ENCODE measurements around the gene LRRC42.
"Not testable (repeated sequence)": the region's sequence is repeated elsewhere in the genome, so short reads cannot be mapped to it uniquely, and the experiment has no call there.

LRRC42 gene

DNA sequence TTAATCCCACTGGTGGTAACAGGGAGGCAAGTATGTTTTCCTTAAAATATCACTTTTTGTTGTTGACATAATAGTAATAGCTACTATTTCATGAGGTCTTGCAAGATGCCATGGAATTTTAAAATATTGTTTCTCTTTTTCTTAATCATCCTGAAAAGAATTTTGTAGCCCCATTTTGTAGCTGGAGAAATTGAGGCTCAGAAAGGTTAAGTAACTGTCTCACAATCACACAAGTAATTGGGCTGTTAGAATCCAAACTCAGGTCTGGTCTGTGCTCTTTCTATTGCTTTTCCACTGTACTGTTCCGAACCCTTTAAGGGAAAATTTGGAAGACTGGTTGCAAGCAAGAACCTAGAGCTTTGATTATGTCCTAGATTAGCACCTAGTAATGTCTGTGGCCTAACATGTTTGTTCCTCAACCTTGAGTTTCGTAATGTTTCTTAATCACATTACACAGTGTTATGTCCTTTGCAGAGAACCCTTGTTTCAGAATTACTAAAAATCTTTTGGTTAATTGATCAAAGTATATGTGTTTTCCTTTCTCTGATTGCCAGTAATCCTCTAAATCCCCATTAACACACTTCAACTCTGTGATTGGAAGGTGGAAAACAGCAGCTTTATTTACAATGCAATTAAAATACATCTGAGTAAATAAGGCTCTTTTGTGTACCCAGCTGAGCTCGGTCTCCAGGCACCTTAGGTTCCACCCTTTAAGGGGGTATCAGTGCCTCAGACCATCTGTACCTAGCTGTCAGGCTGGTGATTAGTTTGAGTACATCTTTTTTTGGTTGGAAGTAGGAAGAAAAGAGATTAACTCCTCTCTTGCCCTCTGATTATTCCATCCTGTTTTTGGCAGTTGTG is 10.4 kb downstream of the LRRC42 start:
- Histone ChIP-seq H3K9me3 (ENCODE audit: insufficient read depth, low read depth, low read length) (no peaks in the 10 kb centered on the region), H3K4me3 (ENCODE audit: low read length) (no peak overlapping the region), H3K9ac (ENCODE audit: low read depth, low read length) (peak overlapping the region; percentile 22; the same call in 1 of the 2 replicates), H3K27ac (ENCODE audit: low read depth, low read length) (peak overlapping the region; percentile 29; the same call in 1 of the 2 replicates), H3K36me3 (ENCODE audit: insufficient read depth, low read length) (peaks cover 82% of the 10 kb centered on the region), H3K27me3 (ENCODE audit: insufficient read depth, low read length) (no peaks in the 10 kb centered on the region), H3K4me1 (ENCODE audit: insufficient read depth, low read length) (peaks cover 20% of the 10 kb centered on the region)
- 80% methylated on average over 3 of the region's 3 CpGs for WGBS

DNA sequence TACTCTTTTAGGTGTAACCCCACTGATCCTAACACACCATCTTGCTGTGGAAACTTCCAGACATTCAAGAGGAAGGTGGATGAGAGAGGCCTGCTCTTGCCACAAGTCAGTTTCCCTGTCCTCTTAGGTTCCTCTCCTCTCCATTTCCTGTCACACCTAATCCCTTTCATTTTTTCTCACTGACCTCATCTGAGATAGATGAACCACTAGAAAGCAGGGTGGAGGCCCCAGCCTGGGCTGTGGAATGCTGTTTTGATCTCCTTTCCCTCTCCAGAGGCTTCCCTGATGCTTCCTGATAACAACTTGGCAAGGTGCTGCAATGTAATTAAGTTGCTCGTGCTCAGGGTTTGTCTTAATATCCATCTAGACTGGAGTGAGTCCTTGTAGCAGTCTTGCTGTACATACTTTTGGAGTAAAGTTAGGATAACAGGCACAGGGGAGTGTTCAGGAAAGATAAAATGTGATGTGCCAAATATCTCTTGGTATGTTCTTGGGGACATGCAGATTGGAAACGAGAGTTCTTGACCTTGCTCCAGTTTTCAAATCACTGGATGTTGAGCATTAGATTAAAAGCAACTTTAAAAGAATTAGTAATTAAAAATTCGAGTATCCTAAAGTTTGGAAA is 11.2 kb downstream of the LRRC42 start:
- Histone ChIP-seq H3K27ac (ENCODE audit: low read depth, low read length) (peak overlapping the region; percentile 29; the same call in 1 of the 2 replicates), H3K9me3 (ENCODE audit: insufficient read depth, low read depth, low read length) (no peaks in the 10 kb centered on the region), H3K36me3 (ENCODE audit: insufficient read depth, low read length) (peaks cover 83% of the 10 kb centered on the region), H3K4me3 (ENCODE audit: low read length) (no peak overlapping the region), H3K27me3 (ENCODE audit: insufficient read depth, low read length) (no peaks in the 10 kb centered on the region), H3K9ac (ENCODE audit: low read depth, low read length) (peak overlapping the region; percentile 22; the same call in 1 of the 2 replicates), H3K4me1 (ENCODE audit: insufficient read depth, low read length) (peaks cover 20% of the 10 kb centered on the region)
- 80% methylated on average over 3 of the region's 3 CpGs for WGBS

DNA sequence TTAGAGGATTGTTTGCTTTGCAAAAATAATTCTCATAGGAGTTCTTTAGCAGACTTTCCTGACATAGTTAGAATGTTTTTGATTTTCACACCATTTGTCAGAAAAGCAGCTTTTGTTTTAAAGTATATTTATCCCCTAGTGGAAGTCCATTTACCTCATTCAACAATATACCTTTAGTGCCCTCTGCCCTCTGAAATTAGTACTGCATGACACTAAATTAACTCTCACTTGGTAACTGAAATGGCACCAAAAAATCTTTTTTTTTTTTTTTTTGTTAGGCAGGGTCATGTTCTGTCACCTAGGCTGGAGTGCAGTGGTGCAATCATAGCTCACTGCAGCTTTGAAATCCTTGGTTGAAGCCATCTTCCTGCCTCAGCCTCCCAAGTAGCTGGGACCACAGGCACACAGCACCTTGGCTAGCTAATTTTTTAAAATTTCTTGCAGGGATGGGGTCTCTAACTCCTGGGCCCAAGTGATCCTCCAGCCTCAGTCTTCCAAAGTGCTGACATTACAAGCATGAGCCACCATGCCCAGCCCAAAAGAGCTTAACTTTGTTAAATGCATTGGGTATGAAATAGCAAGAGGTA is 13.6 kb downstream of the LRRC42 start:
- Histone ChIP-seq H3K27me3 (ENCODE audit: insufficient read depth, low read length) (no peaks in the 10 kb centered on the region), H3K4me3 (ENCODE audit: low read length) (no peak overlapping the region), H3K9me3 (ENCODE audit: insufficient read depth, low read depth, low read length) (no peaks in the 10 kb centered on the region), H3K9ac (ENCODE audit: low read depth, low read length) (no peak overlapping the region), H3K4me1 (ENCODE audit: insufficient read depth, low read length) (peaks cover 22% of the 10 kb centered on the region), H3K27ac (ENCODE audit: low read depth, low read length) (no peak overlapping the region), H3K36me3 (ENCODE audit: insufficient read depth, low read length) (peaks cover 84% of the 10 kb centered on the region)

DNA sequence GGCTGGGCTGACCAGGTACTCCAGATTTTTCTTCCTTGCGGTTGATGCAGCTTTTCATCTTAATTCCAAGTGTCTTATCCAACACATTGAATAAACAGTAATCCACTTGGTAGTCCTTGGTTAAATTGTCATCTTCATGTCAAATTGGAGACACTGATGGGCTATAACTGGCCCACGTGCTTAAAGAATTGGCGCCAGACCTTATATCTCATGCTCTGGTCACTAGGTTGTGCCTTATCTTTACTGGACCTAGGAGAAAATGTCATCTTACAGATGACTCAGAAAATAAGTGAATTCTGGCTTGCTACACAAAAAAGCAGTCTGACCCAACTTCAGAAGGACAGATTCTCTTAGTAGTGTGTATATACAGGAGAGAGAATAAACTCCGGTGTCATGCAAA is 16.2 kb downstream of the LRRC42 start:
- Histone ChIP-seq H3K9me3 (ENCODE audit: insufficient read depth, low read depth, low read length) (no peaks in the 10 kb centered on the region), H3K36me3 (ENCODE audit: insufficient read depth, low read length) (peaks cover 87% of the 10 kb centered on the region), H3K4me1 (ENCODE audit: insufficient read depth, low read length) (peaks cover 12% of the 10 kb centered on the region; the same call in 1 of the 2 replicates), H3K4me3 (ENCODE audit: low read length) (no peak overlapping the region), H3K27ac (ENCODE audit: low read depth, low read length) (no peak overlapping the region), H3K9ac (ENCODE audit: low read depth, low read length) (no peak overlapping the region), H3K27me3 (ENCODE audit: insufficient read depth, low read length) (no peaks in the 10 kb centered on the region)
- 97% methylated on average over 3 of the region's 4 CpGs for WGBS

DNA sequence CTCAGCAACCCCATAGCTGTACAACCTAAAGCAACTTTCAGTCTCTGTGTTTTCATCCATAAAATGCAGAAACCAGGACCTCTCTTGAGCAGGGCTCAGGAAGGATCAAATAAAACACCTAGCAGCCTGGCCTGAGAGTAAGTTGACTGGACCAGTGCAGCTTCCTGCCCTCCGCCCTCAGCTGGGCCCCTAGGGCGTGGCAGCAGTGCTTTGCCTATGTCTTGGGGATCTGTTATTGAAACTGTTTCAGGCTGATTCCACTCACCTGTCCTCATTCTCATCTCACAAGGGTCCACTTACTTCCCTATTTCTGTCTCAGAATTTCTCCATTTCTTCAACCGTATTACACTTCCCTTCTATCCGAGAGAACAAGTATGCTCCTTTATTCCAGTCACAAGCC is 17.3 kb downstream of the LRRC42 start:
- Histone ChIP-seq H3K36me3 (ENCODE audit: insufficient read depth, low read length) (peaks cover 88% of the 10 kb centered on the region), H3K4me3 (ENCODE audit: low read length) (no peak overlapping the region), H3K4me1 (ENCODE audit: insufficient read depth, low read length) (peaks cover 3% of the 10 kb centered on the region; the same call in 1 of the 2 replicates), H3K27me3 (ENCODE audit: insufficient read depth, low read length) (no peaks in the 10 kb centered on the region), H3K27ac (ENCODE audit: low read depth, low read length) (no peak overlapping the region), H3K9ac (ENCODE audit: low read depth, low read length) (no peak overlapping the region), H3K9me3 (ENCODE audit: insufficient read depth, low read depth, low read length) (no peaks in the 10 kb centered on the region)
- WGBS = 94% methylated on average over 4 of the region's 4 CpGs

DNA sequence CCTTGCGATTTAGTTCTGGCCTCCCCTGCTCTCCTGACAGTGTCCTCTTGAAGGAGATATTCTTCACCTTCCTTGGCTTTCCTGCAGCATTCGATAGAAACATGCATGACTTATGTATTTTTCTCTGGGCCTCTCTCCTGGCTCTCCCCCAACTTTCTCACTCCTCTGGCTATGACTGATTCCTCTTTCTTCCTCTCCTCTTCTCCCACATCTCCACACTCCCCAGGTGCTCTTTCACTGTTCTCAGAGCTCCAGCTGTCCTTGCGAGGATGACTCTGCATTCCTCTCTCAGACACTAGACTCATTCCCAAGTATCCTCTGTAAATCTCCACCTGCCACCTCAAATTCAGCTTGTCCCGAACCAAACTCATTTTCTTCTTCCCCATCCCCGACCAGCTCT is 18.0 kb downstream of the LRRC42 start:
- peaks cover 88% of the 10 kb centered on the region for H3K36me3 ChIP-seq (ENCODE audit: insufficient read depth, low read length)
- no peak overlapping the region for H3K4me3 ChIP-seq (ENCODE audit: low read length)
- no peak overlapping the region for H3K27ac ChIP-seq (ENCODE audit: low read depth, low read length)
- 83% methylated on average over 5 of the region's 5 CpGs for WGBS
- H3K9ac ChIP-seq (ENCODE audit: low read depth, low read length) = no peak overlapping the region
- H3K4me1 ChIP-seq (ENCODE audit: insufficient read depth, low read length) = peaks cover 3% of the 10 kb centered on the region; the same call in 1 of the 2 replicates
- H3K27me3 ChIP-seq (ENCODE audit: insufficient read depth, low read length) = no peaks in the 10 kb centered on the region
- H3K9me3 ChIP-seq (ENCODE audit: insufficient read depth, low read depth, low read length) = no peaks in the 10 kb centered on the region

DNA sequence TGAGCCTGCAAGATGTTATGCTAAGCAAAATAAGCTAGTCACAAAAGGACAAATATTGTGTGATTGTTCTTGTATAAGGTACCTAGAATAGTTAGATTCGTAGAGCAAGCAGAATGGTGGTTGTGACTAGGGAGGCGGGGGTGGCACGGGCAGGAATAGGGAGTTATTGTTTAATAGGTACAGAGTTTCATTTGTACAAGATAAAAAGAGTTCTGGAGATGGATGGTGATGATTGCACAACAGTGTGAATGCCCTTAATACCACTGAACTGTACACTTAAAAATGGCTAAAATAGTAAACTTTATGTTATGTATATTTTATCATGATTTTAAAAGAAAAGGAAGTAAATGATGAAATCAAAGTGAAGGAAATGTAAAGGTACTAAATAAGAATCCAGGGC is 20.6 kb downstream of the LRRC42 start:
- H3K4me1 ChIP-seq (ENCODE audit: insufficient read depth, low read length) = peaks cover 3% of the 10 kb centered on the region; the same call in 1 of the 2 replicates
- H3K9me3 ChIP-seq (ENCODE audit: insufficient read depth, low read depth, low read length) = no peaks in the 10 kb centered on the region
- H3K4me3 ChIP-seq (ENCODE audit: low read length) = no peak overlapping the region
- H3K36me3 ChIP-seq (ENCODE audit: insufficient read depth, low read length) = peaks cover 84% of the 10 kb centered on the region
- H3K27me3 ChIP-seq (ENCODE audit: insufficient read depth, low read length) = no peaks in the 10 kb centered on the region
- H3K27ac ChIP-seq (ENCODE audit: low read depth, low read length) = no peak overlapping the region
- H3K9ac ChIP-seq (ENCODE audit: low read depth, low read length) = no peak overlapping the region
- WGBS = 96% methylated on average over 3 of the region's 3 CpGs

DNA sequence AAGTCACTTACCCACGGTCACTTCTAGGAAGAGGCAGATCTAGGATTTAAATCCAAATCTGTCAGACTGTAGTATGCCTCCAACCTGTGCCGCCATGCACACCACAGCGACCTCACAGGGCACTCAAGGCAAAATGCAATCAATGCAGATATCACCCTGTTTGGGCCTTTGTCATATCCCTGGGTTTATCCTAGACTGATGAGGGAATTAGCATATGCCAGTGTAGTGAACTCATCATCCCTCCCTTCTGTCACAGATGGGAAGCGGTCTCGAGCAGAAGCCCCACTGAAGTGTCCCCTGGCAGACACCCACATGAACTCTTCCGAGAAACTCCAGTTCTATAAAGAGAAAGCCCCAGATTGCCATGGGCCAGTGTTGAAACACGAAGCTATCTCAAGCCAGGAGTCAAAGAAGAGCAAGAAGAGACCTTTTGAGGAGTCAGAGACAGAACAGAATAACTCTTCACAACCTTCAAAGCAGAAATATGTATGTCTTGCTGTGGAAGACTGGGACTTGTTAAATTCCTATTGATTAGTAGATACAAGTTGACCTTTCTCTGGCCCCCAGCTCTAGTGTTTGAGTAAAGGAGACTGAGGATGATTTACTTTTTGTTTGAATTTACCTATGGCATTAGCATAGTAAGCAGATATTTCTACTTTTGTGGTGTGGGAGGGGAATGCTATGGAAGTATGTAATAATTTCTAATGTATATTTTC is 21.4 kb downstream of the LRRC42 start:
- H3K36me3 ChIP-seq (ENCODE audit: insufficient read depth, low read length) = peaks cover 79% of the 10 kb centered on the region
- no peaks in the 10 kb centered on the region for H3K9me3 ChIP-seq (ENCODE audit: insufficient read depth, low read depth, low read length)
- H3K27ac ChIP-seq (ENCODE audit: low read depth, low read length) = no peak overlapping the region
- peaks cover 3% of the 10 kb centered on the region; the same call in 1 of the 2 replicates for H3K4me1 ChIP-seq (ENCODE audit: insufficient read depth, low read length)
- H3K27me3 ChIP-seq (ENCODE audit: insufficient read depth, low read length) = no peaks in the 10 kb centered on the region
- H3K4me3 ChIP-seq (ENCODE audit: low read length) = no peak overlapping the region
- no peak overlapping the region for H3K9ac ChIP-seq (ENCODE audit: low read depth, low read length)
- WGBS = 98% methylated on average over 7 of the region's 7 CpGs

DNA sequence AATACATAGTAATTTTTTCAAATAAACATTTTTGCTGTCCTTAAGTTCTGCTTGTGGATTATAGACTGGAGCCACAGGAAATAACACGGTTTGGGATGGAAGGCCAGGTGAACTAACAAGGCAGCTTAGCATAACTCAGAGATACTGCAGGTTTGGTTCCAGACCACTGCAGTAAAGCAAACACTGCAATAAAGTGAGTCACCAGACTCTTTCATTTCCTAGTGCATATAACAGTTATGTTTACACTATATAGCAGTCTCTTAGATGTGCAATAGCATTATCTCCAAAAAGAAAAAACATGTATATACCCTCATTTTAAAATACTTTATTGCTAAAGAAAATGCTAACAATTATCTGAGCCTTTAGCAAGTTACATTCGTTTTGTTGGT is 22.0 kb downstream of the LRRC42 start:
- H3K36me3 ChIP-seq (ENCODE audit: insufficient read depth, low read length) = peaks cover 74% of the 10 kb centered on the region
- H3K4me1 ChIP-seq (ENCODE audit: insufficient read depth, low read length) = peaks cover 3% of the 10 kb centered on the region; the same call in 1 of the 2 replicates
- H3K27me3 ChIP-seq (ENCODE audit: insufficient read depth, low read length) = no peaks in the 10 kb centered on the region
- H3K27ac ChIP-seq (ENCODE audit: low read depth, low read length) = no peak overlapping the region
- H3K4me3 ChIP-seq (ENCODE audit: low read length) = no peak overlapping the region
- H3K9me3 ChIP-seq (ENCODE audit: insufficient read depth, low read depth, low read length) = no peaks in the 10 kb centered on the region
- H3K9ac ChIP-seq (ENCODE audit: low read depth, low read length) = no peak overlapping the region
- WGBS = 91% methylated on average over 2 of the region's 2 CpGs

DNA sequence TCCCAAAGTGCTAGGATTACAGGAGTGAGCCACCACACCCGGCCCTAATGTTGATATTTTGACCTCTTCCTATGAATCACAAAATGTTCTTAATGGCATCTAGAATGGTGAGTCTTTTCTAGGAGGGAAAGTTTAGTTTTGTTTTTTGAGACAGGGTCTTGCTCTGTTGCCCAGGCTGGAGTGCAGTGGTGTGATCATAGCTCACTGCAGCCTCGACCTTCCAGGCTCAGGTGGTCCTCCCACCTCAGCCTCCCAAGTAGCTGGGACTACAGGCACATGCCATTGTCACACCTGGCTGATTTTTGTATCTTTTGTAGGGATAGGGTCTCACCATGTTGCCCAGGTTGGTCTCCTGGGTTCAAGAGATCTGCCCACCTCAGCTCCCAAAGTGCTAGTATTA is 23.2 kb downstream of the LRRC42 start:
- not testable (repeated sequence) for H3K9ac ChIP-seq (ENCODE audit: low read depth, low read length); H3K9me3 ChIP-seq (ENCODE audit: insufficient read depth, low read depth, low read length); H3K27me3 ChIP-seq (ENCODE audit: insufficient read depth, low read length); H3K4me1 ChIP-seq (ENCODE audit: insufficient read depth, low read length); H3K27ac ChIP-seq (ENCODE audit: low read depth, low read length); H3K4me3 ChIP-seq (ENCODE audit: low read length)
- H3K36me3 ChIP-seq (ENCODE audit: insufficient read depth, low read length) = peaks cover 65% of the 10 kb centered on the region
- 91% methylated on average over 2 of the region's 2 CpGs for WGBS

DNA sequence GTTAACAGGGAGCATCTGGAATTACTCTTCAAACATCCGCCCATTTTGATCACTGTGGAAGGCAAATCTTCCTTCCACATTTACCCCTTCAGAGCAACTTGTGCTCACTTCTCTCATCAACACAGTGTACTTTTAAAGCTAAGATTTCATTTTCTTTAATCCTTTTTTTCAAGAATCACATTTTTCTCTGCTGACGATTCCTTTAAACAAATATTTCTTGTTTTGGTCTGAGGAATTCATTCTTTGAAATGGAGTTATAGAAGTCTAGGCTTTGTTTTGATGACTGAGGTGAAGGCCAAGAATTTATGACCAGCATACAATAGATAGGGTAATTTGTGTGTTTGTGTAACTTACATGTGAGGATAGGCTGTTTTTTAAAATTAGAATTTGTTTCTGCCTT is 25.6 kb downstream of the LRRC42 start:
- no peak overlapping the region for H3K27ac ChIP-seq (ENCODE audit: low read depth, low read length)
- H3K27me3 ChIP-seq (ENCODE audit: insufficient read depth, low read length) = no peaks in the 10 kb centered on the region
- no peaks in the 10 kb centered on the region for H3K4me1 ChIP-seq (ENCODE audit: insufficient read depth, low read length)
- H3K4me3 ChIP-seq (ENCODE audit: low read length) = no peak overlapping the region
- peaks cover 45% of the 10 kb centered on the region for H3K36me3 ChIP-seq (ENCODE audit: insufficient read depth, low read length)
- no peak overlapping the region for H3K9ac ChIP-seq (ENCODE audit: low read depth, low read length)
- no peaks in the 10 kb centered on the region for H3K9me3 ChIP-seq (ENCODE audit: insufficient read depth, low read depth, low read length)
- 96% methylated on average over 2 of the region's 2 CpGs for WGBS
